Measurements from ENCODE around the gene GLIPR1L2. TPM values are rescaled to one million over a fixed set of nuclear protein-coding genes. Genes with fewer than 3 reads are reported as not detected.

Gene GLIPR1L2
- total and polyA plus RNA-seq, 2 of the 8 experiments (the other 6 are each of a cell fraction or from before 2014, with no cell fraction given), result 0.09 TPM; not detected in 1

DNA sequence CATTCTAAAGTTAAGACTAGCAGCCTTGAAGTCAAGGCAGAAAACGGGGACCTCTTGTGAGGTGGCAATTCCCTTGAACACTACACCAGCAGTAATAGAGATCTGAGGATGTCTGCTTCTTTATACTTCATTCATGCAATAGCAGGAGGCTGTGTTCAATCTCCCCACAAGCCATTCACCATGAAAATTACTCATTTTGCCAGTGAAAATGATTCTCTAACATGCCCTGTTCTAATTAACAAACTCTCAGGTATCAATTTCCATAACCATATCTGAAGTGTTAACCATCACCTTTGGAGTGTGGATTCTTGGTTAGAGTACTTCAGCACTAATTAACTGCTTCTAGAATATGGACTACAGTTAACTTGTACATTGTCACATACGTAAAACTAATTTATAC, 86.2 kb downstream of the GLIPR1L2 start:
- H3K9ac ChIP-seq (replicated peaks in 1 of 4; ENCODE audit: extremely low read depth in 1 of 4, low read depth in 3 of 4, low read length in 3 of 4), result no peak overlapping the region
- no peak overlapping the region for H4K5ac ChIP-seq (ENCODE audit: insufficient read length, low read depth, low read length)
- ChIA-PET POLR2A (ENCODE audit: partially characterized antibody) (no interaction called here), CTCF (ENCODE audit: partially characterized antibody) (interaction anchor here (1.7 to 4.3 kb wide), 2 partner anchors 7 to 10 kb away, joined by 4 to 33 read pairs; no protein-coding TSS in a partner anchor)
- H3K27ac ChIP-seq (ENCODE audit: low read depth, low read length), result no peak overlapping the region
- no peak overlapping the region for H3K18ac ChIP-seq (ENCODE audit: extremely low read depth, low read length)
- no peaks in the 10 kb centered on the region for H3K9me3 ChIP-seq (ENCODE audit: insufficient read depth in 2 of 2, low read depth in 1 of 2, low read length in 1 of 2)
- no peak overlapping the region for H2BK20ac ChIP-seq (ENCODE audit: low read length)
- no peak overlapping the region for H3K4me3 ChIP-seq (ENCODE audit: extremely low read depth in 1 of 4, insufficient read depth in 2 of 4, low read depth in 3 of 4, low read length in 4 of 4)
- H3K27me3 ChIP-seq (replicated peaks in 1 of 4; ENCODE audit: control insufficient read depth in 3 of 4, extremely low read depth in 1 of 4, insufficient read depth in 3 of 4, low read length in 3 of 4), result no peaks in the 10 kb centered on the region
- H2BK15ac ChIP-seq (ENCODE audit: low read length), result no peak overlapping the region
- H2AFZ ChIP-seq (ENCODE audit: low read length), result no peak overlapping the region
- DNase-seq (ENCODE audit: low read depth in 1 of 2, low spot score in 2 of 2) (no peak), FAIRE-seq (no peak)
- H2BK5ac ChIP-seq (ENCODE audit: low read depth, low read length), result no peak overlapping the region
- H4K91ac ChIP-seq (replicated peaks; ENCODE audit: insufficient read length, low read length), result no peak overlapping the region
- H3K36me3 ChIP-seq (ENCODE audit: control insufficient read depth in 2 of 4, insufficient read depth in 4 of 4, low read length in 3 of 4), result no peaks in the 10 kb centered on the region
- no peak overlapping the region for H2BK120ac ChIP-seq (replicated peaks; ENCODE audit: low read depth, low read length)
- H3K4ac ChIP-seq (replicated peaks; ENCODE audit: insufficient read length, low read depth, low read length), result no peak overlapping the region
- no peak overlapping the region for H3K23ac ChIP-seq (ENCODE audit: insufficient read length)
- H2AK5ac ChIP-seq (ENCODE audit: low read depth, low read length), result no peak overlapping the region
- no peak overlapping the region for H4K8ac ChIP-seq (ENCODE audit: extremely low read depth, insufficient read depth, low read length)
- no peak overlapping the region for H3K56ac ChIP-seq (replicated peaks; ENCODE audit: insufficient read length, low read depth, low read length)
- no peaks in the 10 kb centered on the region for H3K79me1 ChIP-seq (ENCODE audit: low read depth, low read length)
- H3K4me1 ChIP-seq (replicated peaks in 1 of 4; ENCODE audit: control insufficient read depth in 3 of 4, insufficient read depth in 4 of 4, low read length in 3 of 4), result peaks cover 0 to 3% (median 0%) of the 10 kb centered on the region in 4 experiments; a peak in 2 of 7 replicates
- H3K4me2 ChIP-seq (ENCODE audit: insufficient read depth in 1 of 2, low read depth in 2 of 2, low read length in 2 of 2), result no peak overlapping the region
- H3K79me2 ChIP-seq (ENCODE audit: control insufficient read depth in 1 of 2, insufficient read depth in 2 of 2, low read length in 2 of 2), result no peaks in the 10 kb centered on the region
- H2BK12ac ChIP-seq (ENCODE audit: low read depth, low read length), result no peak overlapping the region
- no peak overlapping the region for H3K14ac ChIP-seq (ENCODE audit: insufficient read length)
- no peaks in the 10 kb centered on the region for H3K23me2 ChIP-seq (ENCODE audit: low read depth, low read length)
- 91% methylated on average over 2 of the region's 2 CpGs; no CpG with 5 or more reads in 1 of the 2 experiments for WGBS, 2 experiments (ENCODE audit: extremely low coverage in 1 of 2, insufficient coverage in 1 of 2, insufficient read length in 1 of 2, insufficient replicate concordance in 2 of 2, low coverage in 1 of 2, low lambda C conversion rate in 2 of 2, missing lambda C conversion rate in 1 of 2)
- no peaks in the 10 kb centered on the region for H4K20me1 ChIP-seq (replicated peaks in 1 of 2; ENCODE audit: control insufficient read depth in 1 of 2, insufficient read depth in 2 of 2, low read length in 2 of 2)
- TF ChIP-seq, protein P1, sequence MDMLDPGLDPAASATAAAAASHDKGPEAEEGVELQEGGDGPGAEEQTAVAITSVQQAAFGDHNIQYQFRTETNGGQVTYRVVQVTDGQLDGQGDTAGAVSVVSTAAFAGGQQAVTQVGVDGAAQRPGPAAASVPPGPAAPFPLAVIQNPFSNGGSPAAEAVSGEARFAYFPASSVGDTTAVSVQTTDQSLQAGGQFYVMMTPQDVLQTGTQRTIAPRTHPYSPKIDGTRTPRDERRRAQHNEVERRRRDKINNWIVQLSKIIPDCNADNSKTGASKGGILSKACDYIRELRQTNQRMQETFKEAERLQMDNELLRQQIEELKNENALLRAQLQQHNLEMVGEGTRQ (IDR thresholded peaks at IDR 0.05; ENCODE audit: low read length), result no peak
- no peak for TF ChIP-seq SAP30 (IDR thresholded peaks at IDR 0.05; ENCODE audit: insufficient read depth, insufficient replicate concordance, low read length)
- TF ChIP-seq TEAD4 (IDR thresholded peaks at IDR 0.05; ENCODE audit: low read depth, low read length), result no peak
- no peak for TF ChIP-seq CBX8 (IDR thresholded peaks at IDR 0.05; ENCODE audit: borderline replicate concordance, low read depth, low read length)
- TF ChIP-seq, protein P2, sequence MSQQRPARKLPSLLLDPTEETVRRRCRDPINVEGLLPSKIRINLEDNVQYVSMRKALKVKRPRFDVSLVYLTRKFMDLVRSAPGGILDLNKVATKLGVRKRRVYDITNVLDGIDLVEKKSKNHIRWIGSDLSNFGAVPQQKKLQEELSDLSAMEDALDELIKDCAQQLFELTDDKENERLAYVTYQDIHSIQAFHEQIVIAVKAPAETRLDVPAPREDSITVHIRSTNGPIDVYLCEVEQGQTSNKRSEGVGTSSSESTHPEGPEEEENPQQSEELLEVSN (IDR thresholded peaks at IDR 0.05), result no peak
- no peak for TF ChIP-seq BACH1 (IDR thresholded peaks at IDR 0.05; ENCODE audit: low read length)
- no peak for TF ChIP-seq SP2 (IDR thresholded peaks at IDR 0.05; ENCODE audit: low read length)
- no peak for TF ChIP-seq RAD21 (IDR thresholded peaks at IDR 0.05 in 1 of 2, conservative IDR thresholded peaks at IDR 0.05 in 1 of 2; ENCODE audit: low read depth in 2 of 2, low read length in 2 of 2)
- no peak for TF ChIP-seq SIN3A (conservative IDR thresholded peaks at IDR 0.05 in 1 of 2, IDR thresholded peaks at IDR 0.05 in 1 of 2; ENCODE audit: low read depth in 1 of 2, low read length in 2 of 2)
- TF ChIP-seq RXRA (IDR thresholded peaks at IDR 0.05; ENCODE audit: insufficient read depth, low read depth, low read length), result no peak
- no peak for TF ChIP-seq NRF1 (IDR thresholded peaks at IDR 0.05; ENCODE audit: low read depth, low read length)
- no peak for TF ChIP-seq MAFK (IDR thresholded peaks at IDR 0.05; ENCODE audit: low read depth, low read length)

All from H1 (cell line).